ENCODE measurements around the gene CEMIP. TPM values are rescaled to one million over a fixed set of nuclear protein-coding genes. Genes with fewer than 3 reads are reported as not detected.

Gene CEMIP
- total RNA-seq, 1 experiment from 2014 or later = not detected

- no peak for DNase-seq (ENCODE audit: low spot score)
- in situ Hi-C loops (cut with HindIII; ENCODE audit: low sequenced_read_pairs) = no loop called here
Observed at GRCh38 chr15:80815106-80815505, 35.9 kb downstream of the CEMIP start.

GRCh38 chr15:80816049-80816653 lies 37.0 kb downstream of the CEMIP start:
- in situ Hi-C loops (cut with HindIII; ENCODE audit: low sequenced_read_pairs) = no loop called here
- no peak for DNase-seq (ENCODE audit: low spot score)

GRCh38 chr15:80816936-80817335 lies 37.8 kb downstream of the CEMIP start:
- no peak for DNase-seq (ENCODE audit: low spot score)

GRCh38 chr15:80817901-80818300 lies 38.7 kb downstream of the CEMIP start:
- in situ Hi-C loops (cut with HindIII; ENCODE audit: low sequenced_read_pairs) = no loop called here

More at GRCh38 chr15:80816936-80817335, 37.8 kb downstream of the CEMIP start:
- in situ Hi-C loops (cut with HindIII; ENCODE audit: low sequenced_read_pairs) = no loop called here

GRCh38 chr15:80819001-80819400 lies 39.8 kb downstream of the CEMIP start:
- peak; percentile 78 for DNase-seq (ENCODE audit: low spot score)
- in situ Hi-C loops (cut with HindIII; ENCODE audit: low sequenced_read_pairs) = no loop called here

More at GRCh38 chr15:80817901-80818300, 38.7 kb downstream of the CEMIP start:
- no peak for DNase-seq (ENCODE audit: low spot score)

GRCh38 chr15:80820092-80820491 lies 40.9 kb downstream of the CEMIP start:
- DNase-seq (ENCODE audit: low spot score) = peak; percentile 52
- in situ Hi-C loops (cut with HindIII; ENCODE audit: low sequenced_read_pairs) = no loop called here

- DNase-seq (ENCODE audit: low spot score) = no peak
- in situ Hi-C loops (cut with HindIII; ENCODE audit: low sequenced_read_pairs) = no loop called here
Observed at GRCh38 chr15:80822256-80822655, 43.1 kb downstream of the CEMIP start.

GRCh38 chr15:80822676-80823075 lies 43.5 kb downstream of the CEMIP start:
- in situ Hi-C loops (cut with HindIII; ENCODE audit: low sequenced_read_pairs) = no loop called here
- peak; percentile 99 for DNase-seq (ENCODE audit: low spot score)

- in situ Hi-C loops (cut with HindIII; ENCODE audit: low sequenced_read_pairs) = no loop called here
- no peak for DNase-seq (ENCODE audit: low spot score)
Observed at GRCh38 chr15:80823120-80823519, 44.0 kb downstream of the CEMIP start.

- in situ Hi-C loops (cut with HindIII; ENCODE audit: low sequenced_read_pairs) = no loop called here
- DNase-seq (ENCODE audit: low spot score) = no peak
Observed at GRCh38 chr15:80823995-80824394, 44.8 kb downstream of the CEMIP start.

- in situ Hi-C loops (cut with HindIII; ENCODE audit: low sequenced_read_pairs) = no loop called here
- peak; percentile 91 for DNase-seq (ENCODE audit: low spot score)
Observed at GRCh38 chr15:80825361-80826030, 46.3 kb downstream of the CEMIP start.

- in situ Hi-C loops (cut with HindIII; ENCODE audit: low sequenced_read_pairs) = no loop called here
- no peak for DNase-seq (ENCODE audit: low spot score)
Observed at GRCh38 chr15:80828796-80829195, 49.6 kb downstream of the CEMIP start.

GRCh38 chr15:80830677-80831076 lies 51.5 kb downstream of the CEMIP start:
- in situ Hi-C loops (cut with HindIII; ENCODE audit: low sequenced_read_pairs) = no loop called here
- DNase-seq (ENCODE audit: low spot score) = no peak

GRCh38 chr15:80831192-80831591 lies 52.0 kb downstream of the CEMIP start:
- DNase-seq (ENCODE audit: low spot score) = no peak
- in situ Hi-C loops (cut with HindIII; ENCODE audit: low sequenced_read_pairs) = no loop called here

- no peak for DNase-seq (ENCODE audit: low spot score)
Observed at GRCh38 chr15:80831606-80832224, 52.5 kb downstream of the CEMIP start.

GRCh38 chr15:80832686-80833085 lies 53.5 kb downstream of the CEMIP start:
- DNase-seq (ENCODE audit: low spot score) = no peak
- in situ Hi-C loops (cut with HindIII; ENCODE audit: low sequenced_read_pairs) = no loop called here

More at GRCh38 chr15:80831606-80832224, 52.5 kb downstream of the CEMIP start:
- in situ Hi-C loops (cut with HindIII; ENCODE audit: low sequenced_read_pairs) = no loop called here

GRCh38 chr15:80834402-80834801 lies 55.2 kb downstream of the CEMIP start:
- in situ Hi-C loops (cut with HindIII; ENCODE audit: low sequenced_read_pairs) = no loop called here
- no peak for DNase-seq (ENCODE audit: low spot score)

GRCh38 chr15:80834906-80835305 lies 55.7 kb downstream of the CEMIP start:
- in situ Hi-C loops (cut with HindIII; ENCODE audit: low sequenced_read_pairs) = no loop called here

GRCh38 chr15:80835336-80835735 lies 56.2 kb downstream of the CEMIP start:
- in situ Hi-C loops (cut with HindIII; ENCODE audit: low sequenced_read_pairs) = no loop called here

More at GRCh38 chr15:80834906-80835305, 55.7 kb downstream of the CEMIP start:
- no peak for DNase-seq (ENCODE audit: low spot score)

GRCh38 chr15:80836223-80836622 lies 57.1 kb downstream of the CEMIP start:
- no peak for DNase-seq (ENCODE audit: low spot score)
- in situ Hi-C loops (cut with HindIII; ENCODE audit: low sequenced_read_pairs) = no loop called here

More at GRCh38 chr15:80835336-80835735, 56.2 kb downstream of the CEMIP start:
- no peak for DNase-seq (ENCODE audit: low spot score)

Data from G401 (cell line).